Muscle of arm (tissue), 12 donors: Measurements from ENCODE around the gene MYO1C. TPM values are rescaled to one million over a fixed set of nuclear protein-coding genes. Genes with fewer than 3 reads are reported as not detected.
A peak's percentile ranks its signal among the peaks of the same experiment; 100 is the strongest.
"Not testable (repeated sequence)": the region's sequence is repeated elsewhere in the genome, so short reads cannot be mapped to it uniquely, and the experiment has no call there.

Experiments used
- DNase-seq: peaks from one replicate; pipeline ENCODE4 v3.0.0-alpha.2; 2013
- polyA plus RNA-seq, 12 donors: library from polyadenylated mRNA; unstranded; fragments of 120-200 nt; gene quantifications; one replicate each; pipeline ENCODE4 v1.2.1, GENCODE V29; 2013; ENCODE audit not compliant: insufficient read length in 12 of 12

The MYO1C gene
- polyA plus RNA-seq, 12 donors: 68.4 to 97.1 (median 79.9) TPM; not detected in 1

GRCh38 chr17:1467898-1468492 is 24.5 kb downstream of the MYO1C start:
- DNase-seq: no peak

GRCh38 chr17:1467258-1467657 is 25.2 kb downstream of the MYO1C start:
- no peak for DNase-seq

GRCh38 chr17:1464186-1464585 is 28.3 kb downstream of the MYO1C start:
- no peak for DNase-seq

GRCh38 chr17:1462164-1463112 is 30.0 kb downstream of the MYO1C start:
- DNase-seq: no peak

- DNase-seq: no peak
Observed at GRCh38 chr17:1461198-1461944, 31.1 kb downstream of the MYO1C start.

- DNase-seq: no peak
Observed at GRCh38 chr17:1460233-1460632, 32.3 kb downstream of the MYO1C start.

GRCh38 chr17:1455797-1456599 is 36.5 kb downstream of the MYO1C start, which contains the start of gene CRK:
Gene CRK (minus strand): TSS chr17:1456232. CDS start chr17:1456117, 115 bp downstream.
- DNase-seq: peak; percentile 97

- DNase-seq: peak; percentile 70
Observed at GRCh38 chr17:1455291-1455796, 37.1 kb downstream of the MYO1C start.

- DNase-seq: no peak
Observed at GRCh38 chr17:1454541-1454940, 37.9 kb downstream of the MYO1C start.

- not testable (repeated sequence) for DNase-seq
Observed at GRCh38 chr17:1453694-1454093, 38.8 kb downstream of the MYO1C start.

GRCh38 chr17:1452836-1453235 is 39.6 kb downstream of the MYO1C start:
- DNase-seq: no peak

- DNase-seq: not testable (repeated sequence)
Observed at GRCh38 chr17:1450261-1450660, 42.2 kb downstream of the MYO1C start.

GRCh38 chr17:1449412-1449967 is 43.0 kb downstream of the MYO1C start:
- no peak for DNase-seq

- DNase-seq: no peak
Observed at GRCh38 chr17:1447052-1447451, 45.4 kb downstream of the MYO1C start.

GRCh38 chr17:1446201-1446600 is 46.3 kb downstream of the MYO1C start:
- no peak for DNase-seq

- not testable (repeated sequence) for DNase-seq
Observed at GRCh38 chr17:1445695-1446094, 46.8 kb downstream of the MYO1C start.

- not testable (repeated sequence) for DNase-seq
Observed at GRCh38 chr17:1442721-1443120, 49.8 kb downstream of the MYO1C start.

- no peak for DNase-seq
Observed at GRCh38 chr17:1442187-1442586, 50.3 kb downstream of the MYO1C start.

- DNase-seq: no peak
Observed at GRCh38 chr17:1440921-1441320, 51.6 kb downstream of the MYO1C start.

- DNase-seq: no peak
Observed at GRCh38 chr17:1438593-1439083, 53.8 kb downstream of the MYO1C start.

GRCh38 chr17:1435326-1435725 is 57.2 kb downstream of the MYO1C start:
- DNase-seq: no peak
